ENCODE data around the gene PIK3R4. TPM values are rescaled to one million over a fixed set of nuclear protein-coding genes. Genes with fewer than 3 reads are reported as not detected.

PIK3R4 gene
- total RNA-seq, 2 donors from 2014 or later, result 36.8 to 52.8 TPM

- no peaks in the 10 kb centered on the region for H3K4me1 ChIP-seq (replicated peaks)
- 85% methylated on average over 1 of the region's 1 CpG for WGBS
- no peak overlapping the region for H3K4me3 ChIP-seq
- no peaks in the 10 kb centered on the region for H3K27me3 ChIP-seq (replicated peaks; ENCODE audit: insufficient read depth)
- intact Hi-C loops (cut with DNase I), result no loop called here
- TF ChIP-seq POLR2AphosphoS5 (IDR thresholded peaks at IDR 0.05), result no peak
- TF ChIP-seq POLR2A (IDR thresholded peaks at IDR 0.05), result no peak
- TF ChIP-seq CTCF (IDR thresholded peaks at IDR 0.05), result no peak
- no peaks in the 10 kb centered on the region for H3K9me3 ChIP-seq
- H3K36me3 ChIP-seq, result no peaks in the 10 kb centered on the region
- no peak overlapping the region for H3K27ac ChIP-seq
- no peak for DNase-seq (ENCODE audit: low spot score)
Observed at GRCh38 chr3:130677343-130677742, 69.3 kb downstream of the PIK3R4 start.

GRCh38 chr3:130671545-130672312, 74.9 kb downstream of the PIK3R4 start:
- no peak for DNase-seq (ENCODE audit: low spot score)
- intact Hi-C loops (cut with DNase I), result no loop called here
- WGBS, result 87% methylated on average over 2 of the region's 2 CpGs
- H3K27ac ChIP-seq, result no peak overlapping the region
- H3K4me1 ChIP-seq (replicated peaks), result no peaks in the 10 kb centered on the region
- no peak overlapping the region for H3K4me3 ChIP-seq
- H3K36me3 ChIP-seq, result no peaks in the 10 kb centered on the region
- TF ChIP-seq CTCF (IDR thresholded peaks at IDR 0.05) (no peak), POLR2AphosphoS5 (IDR thresholded peaks at IDR 0.05) (no peak), POLR2A (IDR thresholded peaks at IDR 0.05) (no peak)
- no peaks in the 10 kb centered on the region for H3K27me3 ChIP-seq (replicated peaks; ENCODE audit: insufficient read depth)
- H3K9me3 ChIP-seq, result no peaks in the 10 kb centered on the region

GRCh38 chr3:130669740-130670139, 76.9 kb downstream of the PIK3R4 start:
- no peaks in the 10 kb centered on the region for H3K9me3 ChIP-seq
- no peaks in the 10 kb centered on the region for H3K36me3 ChIP-seq
- no peak for DNase-seq (ENCODE audit: low spot score)
- TF ChIP-seq CTCF (IDR thresholded peaks at IDR 0.05), result no peak
- TF ChIP-seq POLR2AphosphoS5 (IDR thresholded peaks at IDR 0.05), result no peak
- no peak for TF ChIP-seq POLR2A (IDR thresholded peaks at IDR 0.05)
- no peaks in the 10 kb centered on the region for H3K4me1 ChIP-seq (replicated peaks)
- intact Hi-C loops (cut with DNase I), result no loop called here
- H3K27me3 ChIP-seq (replicated peaks; ENCODE audit: insufficient read depth), result no peaks in the 10 kb centered on the region
- H3K27ac ChIP-seq, result no peak overlapping the region
- H3K4me3 ChIP-seq, result no peak overlapping the region
- WGBS, result 92% methylated on average over 2 of the region's 2 CpGs

GRCh38 chr3:130663092-130663491, 83.5 kb downstream of the PIK3R4 start:
- intact Hi-C loops (cut with DNase I), result no loop called here
- WGBS, result 37% methylated on average over 2 of the region's 2 CpGs
- Histone ChIP-seq H3K4me1 (replicated peaks) (no peaks in the 10 kb centered on the region), H3K27ac (no peak overlapping the region), H3K9me3 (no peaks in the 10 kb centered on the region), H3K36me3 (no peaks in the 10 kb centered on the region), H3K4me3 (no peak overlapping the region), H3K27me3 (replicated peaks; ENCODE audit: insufficient read depth) (no peaks in the 10 kb centered on the region)
- TF ChIP-seq CTCF (IDR thresholded peaks at IDR 0.05), result no peak
- no peak for TF ChIP-seq POLR2AphosphoS5 (IDR thresholded peaks at IDR 0.05)
- TF ChIP-seq POLR2A (IDR thresholded peaks at IDR 0.05), result no peak
- no peak for DNase-seq (ENCODE audit: low spot score)

GRCh38 chr3:130662501-130662996, 84.1 kb downstream of the PIK3R4 start:
- Histone ChIP-seq H3K36me3 (no peaks in the 10 kb centered on the region), H3K4me1 (replicated peaks) (no peaks in the 10 kb centered on the region), H3K27ac (no peak overlapping the region), H3K4me3 (no peak overlapping the region), H3K27me3 (replicated peaks; ENCODE audit: insufficient read depth) (no peaks in the 10 kb centered on the region), H3K9me3 (no peaks in the 10 kb centered on the region)
- no peak for TF ChIP-seq CTCF (IDR thresholded peaks at IDR 0.05)
- peak; percentile 16 for TF ChIP-seq POLR2AphosphoS5 (IDR thresholded peaks at IDR 0.05)
- intact Hi-C loops (cut with DNase I), result no loop called here
- WGBS, result 16% methylated on average over 1 of the region's 1 CpG
- DNase-seq (ENCODE audit: low spot score), result no peak
